HFF-Myc (cell line): ENCODE data around the gene CLCN7.

Experiments used
- DNase-seq: peaks from one replicate; pipeline ENCODE4 v3.0.0-alpha.2; 2011; ENCODE audit warnings: low read depth; ENCODE audit errors: extremely low read depth
- H3K4me3 ChIP-seq: replicated peaks from 2 replicates; pipeline ENCODE4 v1.5.1; 2011; ENCODE audit warnings: low read depth, mild to moderate bottlenecking, control low read depth, low read length
- TF ChIP-seq, protein P1 (sequence below): IDR thresholded peaks from 2 replicates; pipeline ENCODE4 v1.5.1; 2012; ENCODE audit warnings: mild to moderate bottlenecking, low read depth, low read length, control low read depth; ENCODE audit errors: missing control alignments

The CLCN7 gene

DNA sequence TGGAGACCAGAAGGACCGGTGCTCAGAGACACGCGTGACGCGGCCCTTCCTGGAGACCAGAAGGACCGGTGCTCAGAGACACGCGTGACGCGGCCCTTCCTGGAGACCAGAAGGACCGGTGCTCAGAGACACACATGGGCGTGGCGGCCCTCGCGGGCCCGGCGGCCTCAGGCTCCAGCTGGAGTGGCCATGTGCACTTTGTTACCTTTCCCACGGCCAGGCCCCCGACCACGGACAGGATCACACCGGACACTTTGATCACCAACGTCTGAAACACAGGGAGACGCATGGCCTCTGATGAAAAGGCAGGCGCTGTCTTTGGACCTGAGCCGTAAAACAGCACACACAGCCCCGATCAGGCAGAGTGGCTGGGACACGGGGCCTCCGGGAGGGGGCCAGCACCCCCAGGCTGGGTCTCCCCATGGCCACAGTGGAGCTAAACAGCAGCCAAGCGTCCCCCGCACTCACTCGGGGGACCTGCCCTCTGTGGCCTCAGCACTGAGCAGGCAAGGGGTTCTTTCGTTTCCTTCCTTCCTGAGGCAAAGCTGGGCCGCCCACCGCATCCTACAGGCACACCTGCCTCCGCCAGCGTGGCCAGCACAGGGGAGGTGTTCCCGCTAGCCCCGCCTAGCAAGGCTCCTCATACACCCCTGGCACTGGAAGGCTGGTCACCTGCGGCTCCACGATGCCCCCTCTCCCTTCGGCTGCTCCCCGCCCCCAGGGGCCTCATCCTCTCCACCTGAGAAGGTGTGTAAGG is 17.2 kb downstream of the CLCN7 start:
- no peak overlapping the region for H3K4me3 ChIP-seq
- TF ChIP-seq, protein P1, sequence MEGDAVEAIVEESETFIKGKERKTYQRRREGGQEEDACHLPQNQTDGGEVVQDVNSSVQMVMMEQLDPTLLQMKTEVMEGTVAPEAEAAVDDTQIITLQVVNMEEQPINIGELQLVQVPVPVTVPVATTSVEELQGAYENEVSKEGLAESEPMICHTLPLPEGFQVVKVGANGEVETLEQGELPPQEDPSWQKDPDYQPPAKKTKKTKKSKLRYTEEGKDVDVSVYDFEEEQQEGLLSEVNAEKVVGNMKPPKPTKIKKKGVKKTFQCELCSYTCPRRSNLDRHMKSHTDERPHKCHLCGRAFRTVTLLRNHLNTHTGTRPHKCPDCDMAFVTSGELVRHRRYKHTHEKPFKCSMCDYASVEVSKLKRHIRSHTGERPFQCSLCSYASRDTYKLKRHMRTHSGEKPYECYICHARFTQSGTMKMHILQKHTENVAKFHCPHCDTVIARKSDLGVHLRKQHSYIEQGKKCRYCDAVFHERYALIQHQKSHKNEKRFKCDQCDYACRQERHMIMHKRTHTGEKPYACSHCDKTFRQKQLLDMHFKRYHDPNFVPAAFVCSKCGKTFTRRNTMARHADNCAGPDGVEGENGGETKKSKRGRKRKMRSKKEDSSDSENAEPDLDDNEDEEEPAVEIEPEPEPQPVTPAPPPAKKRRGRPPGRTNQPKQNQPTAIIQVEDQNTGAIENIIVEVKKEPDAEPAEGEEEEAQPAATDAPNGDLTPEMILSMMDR, result no peak
- no peak for DNase-seq

DNA sequence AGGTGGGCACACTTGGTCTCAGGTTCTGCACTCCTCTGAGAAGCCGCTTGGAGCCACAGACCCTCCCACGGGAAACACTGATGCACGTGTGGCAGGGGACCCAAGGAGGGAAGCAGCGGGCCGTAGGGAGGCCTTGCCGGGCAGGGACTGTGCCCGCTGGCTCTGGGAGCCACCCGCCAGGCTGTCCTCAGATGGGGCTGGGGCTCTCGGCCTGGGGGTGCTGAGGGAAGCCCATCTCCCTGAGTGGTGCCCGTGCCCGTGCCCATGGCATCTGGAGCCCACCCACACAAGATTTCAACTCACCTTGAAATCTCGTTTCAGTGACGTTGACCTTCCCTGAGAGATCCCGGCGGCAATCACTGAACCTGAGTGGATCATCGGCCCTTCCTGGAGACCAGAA is 17.9 kb downstream of the CLCN7 start:
- H3K4me3 ChIP-seq, result no peak overlapping the region
- no peak for DNase-seq
- TF ChIP-seq, protein P1, result no peak

DNA sequence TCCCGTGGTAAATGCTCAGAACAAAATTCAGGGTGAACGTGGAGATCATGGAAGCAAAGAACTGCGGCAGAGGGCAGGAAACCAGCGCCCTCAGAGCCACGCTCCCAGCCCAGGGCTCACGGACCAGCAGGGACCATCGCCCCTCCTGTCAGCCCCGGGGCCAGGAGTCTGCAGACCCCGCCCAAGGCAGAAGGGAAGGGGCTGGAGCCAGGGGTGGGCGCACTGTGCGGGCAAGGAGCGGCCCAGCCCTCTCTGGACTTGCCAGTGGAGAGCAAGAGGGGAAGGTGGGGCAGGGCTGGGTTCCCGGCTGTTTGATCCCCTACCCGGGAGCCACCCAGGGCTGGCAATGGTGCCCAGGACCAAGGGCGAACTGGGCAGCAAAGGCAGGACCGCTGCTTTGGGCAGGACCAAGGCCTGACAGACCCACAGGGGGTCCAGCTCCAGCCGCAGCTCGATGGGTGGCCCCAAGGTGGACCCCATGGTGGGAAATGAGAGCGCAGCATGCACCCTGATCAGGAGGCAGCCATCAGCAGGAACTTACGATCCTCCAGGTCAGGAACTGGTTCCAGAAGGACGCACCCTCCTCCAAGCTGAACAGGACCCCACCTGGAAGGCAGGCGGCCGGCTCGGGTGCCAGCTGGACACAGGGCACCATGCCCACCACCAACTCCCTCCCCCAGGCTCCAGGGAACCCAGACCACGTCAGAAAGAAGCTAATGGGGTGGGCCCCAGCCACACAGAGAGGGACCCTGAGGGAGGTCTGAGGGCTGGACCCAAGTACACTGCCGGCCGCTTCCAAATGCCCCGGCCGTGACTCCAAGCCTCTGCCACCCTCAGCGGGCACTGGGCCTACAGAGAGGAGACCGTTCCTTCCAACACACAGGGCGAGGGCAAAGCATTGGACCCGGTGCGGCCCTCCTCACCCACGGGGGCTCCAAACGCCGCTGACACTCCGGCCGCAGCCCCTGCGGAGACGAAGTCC is 19.3 kb downstream of the CLCN7 start:
- TF ChIP-seq, protein P1, result no peak
- H3K4me3 ChIP-seq, result no peak overlapping the region
- no peak for DNase-seq

DNA sequence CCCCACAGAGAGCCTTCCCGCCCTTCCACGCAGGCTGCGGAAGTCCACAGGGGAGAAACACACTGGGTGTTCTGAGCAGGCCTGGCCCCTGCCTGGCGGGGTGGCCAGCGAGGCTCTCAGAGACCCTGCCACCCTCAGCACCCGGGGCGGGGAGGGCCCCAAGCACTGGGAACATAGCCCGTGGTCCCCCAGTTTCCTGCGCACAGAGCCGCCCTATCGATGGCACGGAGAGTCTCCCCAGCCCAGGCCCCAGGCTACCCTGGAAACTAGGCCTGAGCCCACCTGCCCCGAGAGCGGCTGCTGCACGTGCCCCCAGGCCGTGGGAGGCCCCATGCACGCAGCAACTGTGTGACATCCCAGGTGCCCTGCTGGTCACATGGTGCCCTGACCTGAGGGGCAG is 20.3 kb downstream of the CLCN7 start:
- TF ChIP-seq, protein P1, result no peak
- no peak overlapping the region for H3K4me3 ChIP-seq
- no peak for DNase-seq

DNA sequence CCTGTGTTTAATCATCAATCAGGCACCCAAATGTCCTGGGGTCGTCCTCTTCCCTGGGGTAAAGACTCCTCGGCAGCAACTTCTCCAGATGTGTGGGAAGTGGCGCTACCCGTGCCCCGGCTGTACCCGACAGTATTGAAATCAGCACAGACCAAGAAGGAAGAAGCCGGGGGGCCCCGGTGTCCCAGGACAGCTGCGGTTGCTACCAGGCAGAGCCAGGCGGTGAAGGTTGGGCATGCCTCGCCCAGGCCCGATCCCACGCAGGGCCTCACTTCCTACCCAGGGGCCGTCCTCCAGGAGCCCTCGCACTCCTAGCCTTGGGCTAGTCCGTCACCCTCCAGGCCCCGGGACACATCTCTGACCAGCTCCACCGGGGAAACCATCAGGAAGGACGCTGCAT is 21.5 kb downstream of the CLCN7 start:
- TF ChIP-seq, protein P1, result no peak
- DNase-seq, result no peak
- H3K4me3 ChIP-seq, result no peak overlapping the region

DNA sequence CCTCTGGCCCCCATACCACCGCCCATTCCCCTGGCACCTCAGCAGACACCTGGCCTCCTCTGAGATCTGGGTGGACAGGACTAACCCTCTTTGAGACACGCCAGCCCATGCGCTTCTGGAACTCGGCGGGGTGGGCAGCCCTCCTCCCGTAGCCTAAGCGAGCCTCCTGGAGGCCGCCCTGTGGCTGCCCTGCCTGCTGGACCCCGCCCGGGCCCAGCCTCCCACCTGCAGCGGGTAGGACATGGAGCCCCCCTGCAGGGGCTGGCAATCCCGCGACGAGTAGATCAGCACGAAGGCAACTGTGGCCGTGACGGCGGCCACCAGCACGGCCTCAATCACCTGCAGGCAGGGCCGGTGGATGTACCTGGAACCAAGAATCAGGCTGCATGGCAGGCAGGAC is 22.3 kb downstream of the CLCN7 start:
- H3K4me3 ChIP-seq, result no peak overlapping the region
- TF ChIP-seq, protein P1, result no peak

More for the DNA sequence above, 22.3 kb downstream of the CLCN7 start:
- no peak for DNase-seq
